Body of pancreas (tissue), 4 donors: Measurements from ENCODE around the gene PNKD. TPM values are rescaled to one million over a fixed set of nuclear protein-coding genes. Genes with fewer than 3 reads are reported as not detected.

Experiments used
- ATAC-seq: fragments of 150-250 bp; one replicate; pipeline ENCODE4 v1.9.1; 2016
- DNase-seq, 4 donors: peaks; one replicate each; pipeline ENCODE4 v3.0.0-alpha.2; 2019
- H3K27ac ChIP-seq, 4 donors: fragments of 200-600 bp; sonication (generic); 1 replicate in 3 of 4; 2 replicates in 1 of 4; pipeline versions ENCODE4 v1.5.1 to v1.6.1; 2016 to 2019; ENCODE audit warnings: mild to moderate bottlenecking in 1 of 4, mixed read lengths in 1 of 4, moderate library complexity in 1 of 4
- H3K27me3 ChIP-seq, 2 donors: fragments of 200-600 bp; sonication (generic); one replicate each; pipeline ENCODE4 v1.6.0; 2016; ENCODE audit warnings: mild to moderate bottlenecking in 1 of 2
- H3K36me3 ChIP-seq, 2 donors: fragments of 200-600 bp; sonication (generic); replicated peaks in 1 of 2; 2 replicates each; pipeline ENCODE4 v1.5.1; 2016; ENCODE audit warnings: low read depth in 2 of 2; ENCODE audit not compliant: insufficient read depth in 1 of 2
- H3K4me1 ChIP-seq: fragments of 200-600 bp; sonication (generic); one replicate; pipeline ENCODE4 v1.6.0; 2016
- H3K4me3 ChIP-seq, 2 donors: fragments of 200-600 bp; sonication (generic); 1 replicate in 1 of 2; 2 replicates in 1 of 2; pipeline ENCODE4 v1.5.1; 2016 to 2019
- H3K9me3 ChIP-seq, 3 donors: fragments of 200-600 bp; sonication (generic); 1 replicate in 2 of 3; 2 replicates in 1 of 3; pipeline ENCODE4 v1.5.1; 2016
- CTCF ChIP-seq, 7 experiments: fragments of 450-650 bp in 4 of 7; fragments of 200-600 bp in 3 of 7; sonication (generic) in 3 of 7; IDR thresholded peaks; one replicate each; pipeline ENCODE4 v1.5.1; 2016 to 2019; ENCODE audit warnings: antibody characterized with exemption in 7 of 7
- POLR2A ChIP-seq, 3 donors: fragments of 450-650 bp; IDR thresholded peaks; one replicate each; pipeline ENCODE4 v1.6.1; 2016; ENCODE audit warnings: antibody characterized with exemption in 3 of 3, mild to moderate bottlenecking in 2 of 3
- WGBS, 2 donors: methylation state at CpG; one replicate each; pipeline ENCODE4 v1.1.5; 2017; 5-methylcytosine and 5-hydroxymethylcytosine counted together
- intact Hi-C: fragments of 100-400 bp; cut with DNase I; formaldehyde crosslinking; loops from one replicate; pipeline ENCODE4 v1.15.1; 2023
- total RNA-seq, 2 donors: library from RNA; depleted of rRNA; stranded (reverse); fragments of >200 nt; gene quantifications; one replicate each; pipeline ENCODE4 v1.1.0, GENCODE V29; 2016

PNKD gene
- total RNA-seq, 2 donors from 2014 or later, result 17.1 to 21.3 TPM

GRCh38 chr2:218383892-218384519 lies 113.7 kb downstream of the PNKD start:
- intact Hi-C loops, result no loop called here
- Histone ChIP-seq H3K4me3 (no peak overlapping the region), H3K36me3 (no peaks in the 10 kb centered on the region), H3K9me3 (no peaks in the 10 kb centered on the region), H3K27ac (peak overlapping the region in 1 of 4 donors; percentile 65), H3K27me3 (no peaks in the 10 kb centered on the region), H3K4me1 (peaks cover 14% of the 10 kb centered on the region)
- no peak for TF ChIP-seq CTCF (IDR thresholded peaks at IDR 0.05)
- TF ChIP-seq POLR2A (IDR thresholded peaks at IDR 0.05), result peak in 1 of 3 donors; percentile 23
- no peak for ATAC-seq
- peak in 1 of 4 donors; percentile 28 for DNase-seq
- 80 to 88% methylated on average over 9 to 10 of the region's 10 CpGs for WGBS, 2 donors

- intact Hi-C loops, result no loop called here
- no peak overlapping the region for H3K27ac ChIP-seq
- no peak for DNase-seq
Observed at GRCh38 chr2:218384975-218385374, 114.7 kb downstream of the PNKD start.

GRCh38 chr2:218386505-218387368 lies 116.4 kb downstream of the PNKD start:
- no peak for DNase-seq
- WGBS, 2 donors, result 72% methylated on average over 21 to 23 of the region's 23 CpGs
- no peak for ATAC-seq
- Histone ChIP-seq H3K36me3 (no peaks in the 10 kb centered on the region), H3K4me3 (no peak overlapping the region), H3K27ac (peak overlapping the region; percentile 12 to 79 (median 60)), H3K27me3 (no peaks in the 10 kb centered on the region), H3K4me1 (peaks cover 14% of the 10 kb centered on the region), H3K9me3 (no peaks in the 10 kb centered on the region)
- TF ChIP-seq CTCF (IDR thresholded peaks at IDR 0.05) (no peak), POLR2A (IDR thresholded peaks at IDR 0.05) (no peak)
- intact Hi-C loops, result no loop called here

More at GRCh38 chr2:218384975-218385374, 114.7 kb downstream of the PNKD start:
- H3K4me1 ChIP-seq, result peaks cover 14% of the 10 kb centered on the region
- H3K27me3 ChIP-seq, result no peaks in the 10 kb centered on the region
- H3K9me3 ChIP-seq, result no peaks in the 10 kb centered on the region
- no peaks in the 10 kb centered on the region for H3K36me3 ChIP-seq
- TF ChIP-seq POLR2A (IDR thresholded peaks at IDR 0.05) (no peak), CTCF (IDR thresholded peaks at IDR 0.05) (no peak)
- no peak for ATAC-seq
- no peak overlapping the region for H3K4me3 ChIP-seq
- whole genome bisulfite sequencing, 2 donors, result 82 to 93% methylated on average over 3 to 9 of the region's 9 CpGs

- H3K27me3 ChIP-seq, result no peaks in the 10 kb centered on the region
- intact Hi-C loops, result no loop called here
- peak; percentile 69 to 83 (median 73) for DNase-seq
- TF ChIP-seq CTCF (IDR thresholded peaks at IDR 0.05) (no peak), POLR2A (IDR thresholded peaks at IDR 0.05) (peak in 2 of 3 donors; percentile 29 to 42)
- peak overlapping the region; percentile 12 to 79 (median 60) for H3K27ac ChIP-seq
- peak; percentile 88 for ATAC-seq
- peaks cover 14% of the 10 kb centered on the region for H3K4me1 ChIP-seq
- WGBS, 2 donors, result 20 to 34% methylated on average over 15 to 36 of the region's 38 CpGs
- H3K4me3 ChIP-seq, result no peak overlapping the region
- H3K9me3 ChIP-seq, result no peaks in the 10 kb centered on the region
- no peaks in the 10 kb centered on the region for H3K36me3 ChIP-seq
Observed at GRCh38 chr2:218387369-218388194, 117.3 kb downstream of the PNKD start.
